Measurements from ENCODE around the gene RGS8.

Gene RGS8, protein sequence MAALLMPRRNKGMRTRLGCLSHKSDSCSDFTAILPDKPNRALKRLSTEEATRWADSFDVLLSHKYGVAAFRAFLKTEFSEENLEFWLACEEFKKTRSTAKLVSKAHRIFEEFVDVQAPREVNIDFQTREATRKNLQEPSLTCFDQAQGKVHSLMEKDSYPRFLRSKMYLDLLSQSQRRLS

GRCh38 chr1:182684116-182684828 is at the start of gene RGS8:
RGS8 (minus strand) TSS chr1:182684587; CDS start chr1:182669649, 14,938 bp downstream.
- no peak for DNase-seq (ENCODE audit: low spot score)
- no peak for FAIRE-seq

DNA sequence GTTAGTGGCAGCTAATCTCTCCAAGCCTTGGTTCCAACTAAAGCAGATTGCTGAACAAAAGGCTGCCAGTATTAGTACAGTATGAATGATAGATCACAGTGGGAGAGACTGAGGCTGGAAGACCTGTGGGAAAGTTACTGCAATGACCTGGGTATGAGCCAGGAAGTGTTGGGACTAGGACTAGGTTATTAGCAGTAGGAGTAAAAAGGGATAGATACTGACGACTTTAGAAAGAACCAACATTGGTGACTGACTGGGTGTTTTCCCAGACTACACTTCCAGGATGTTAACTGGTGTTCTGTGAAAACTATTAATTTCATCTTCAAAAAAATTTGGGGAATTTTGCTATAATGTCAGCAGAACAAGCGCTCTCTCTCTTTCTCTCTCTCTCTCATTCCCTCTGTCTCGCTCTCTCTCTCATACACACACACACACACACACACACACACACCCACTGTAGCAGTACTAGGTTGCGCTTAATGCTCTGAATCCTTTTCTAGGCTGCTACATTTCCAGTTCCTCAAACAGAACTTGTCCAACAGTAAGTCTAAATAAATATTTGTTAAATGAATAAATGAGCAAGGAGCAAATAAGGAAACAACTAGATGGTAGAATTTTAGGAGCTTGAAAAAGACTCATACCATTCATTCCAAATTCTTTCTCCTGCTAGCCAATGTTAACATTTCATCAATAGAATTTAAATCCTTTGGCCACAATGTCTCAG is 47.6 kb upstream of the RGS8 start:
- FAIRE-seq, result no peak
- DNase-seq (ENCODE audit: low spot score), result no peak

- FAIRE-seq (no peak), DNase-seq (ENCODE audit: low spot score) (no peak)
Measured at GRCh38 chr1:182726912-182727311, 42.5 kb upstream of the RGS8 start.

DNA sequence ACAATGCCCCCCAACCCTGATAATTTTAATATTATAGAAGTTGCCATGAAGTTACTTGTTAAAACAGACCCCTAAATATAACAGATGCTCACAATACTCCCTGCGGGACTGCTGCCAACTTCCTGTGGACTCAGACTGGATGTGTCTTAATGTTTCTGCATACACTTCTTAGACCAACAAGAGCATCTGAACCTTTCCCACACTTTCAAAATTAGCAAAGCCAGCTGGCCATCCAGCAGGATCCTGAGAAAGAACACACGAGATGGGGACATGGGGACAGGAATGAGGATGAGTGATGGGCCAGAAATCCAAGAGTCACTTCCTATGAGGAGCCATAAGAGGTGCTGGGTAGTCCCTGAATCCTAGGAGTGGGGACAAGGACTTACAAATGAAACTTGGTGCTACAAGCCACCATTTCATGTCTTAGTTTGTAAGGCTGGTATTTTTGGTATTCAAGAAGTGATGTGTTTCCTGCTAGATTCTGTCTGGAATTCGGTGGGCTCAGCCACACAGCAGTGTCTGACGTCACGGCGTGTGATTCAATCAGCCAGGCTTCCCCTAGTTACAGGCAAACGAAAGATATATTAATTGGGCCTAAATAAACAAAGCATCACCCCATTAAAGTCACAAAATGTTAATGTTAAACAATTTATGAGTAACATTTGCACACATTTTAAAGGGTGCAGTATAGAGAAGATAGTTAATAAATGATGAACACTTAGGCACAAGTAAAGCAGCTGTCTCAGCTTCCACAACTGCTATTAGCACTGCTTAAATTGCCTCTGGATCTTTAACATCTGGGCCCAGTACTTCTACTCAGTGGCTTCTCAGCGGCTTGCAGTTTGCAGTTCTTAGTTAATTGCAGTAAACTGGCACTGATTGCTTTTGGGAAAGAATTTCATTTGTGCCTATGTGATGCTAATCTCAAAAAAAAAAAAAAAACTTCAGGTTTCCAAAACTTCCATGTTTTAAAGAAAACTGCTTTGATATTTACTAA is 41.2 kb upstream of the RGS8 start:
- DNase-seq (ENCODE audit: low spot score), result no peak

GRCh38 chr1:182724215-182724614 is 39.8 kb upstream of the RGS8 start:
- no peak for DNase-seq (ENCODE audit: low spot score)
- FAIRE-seq, result no peak

More for the DNA sequence above, 41.2 kb upstream of the RGS8 start:
- FAIRE-seq, result no peak

DNA sequence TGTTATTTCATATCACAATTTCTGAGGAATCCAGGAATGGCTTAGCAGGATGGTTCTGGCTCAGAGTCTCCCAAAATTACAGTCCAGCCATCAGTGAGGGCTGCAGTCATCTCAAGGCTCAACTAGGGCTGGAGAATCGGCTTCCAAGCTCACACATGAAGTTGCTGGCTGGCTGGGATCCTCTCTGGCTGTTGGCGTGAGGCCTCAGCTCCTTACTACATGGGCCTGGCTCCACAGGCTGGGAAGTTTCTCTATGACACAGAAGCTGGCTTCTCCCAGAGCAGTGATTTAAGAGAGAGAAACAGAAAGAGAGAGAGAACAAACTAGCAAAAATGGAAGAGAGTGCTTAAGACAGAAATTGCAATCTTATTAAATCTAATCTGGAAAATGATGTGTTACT is 38.8 kb upstream of the RGS8 start:
- DNase-seq (ENCODE audit: low spot score) (no peak), FAIRE-seq (no peak)

GRCh38 chr1:182721525-182721924 is 37.1 kb upstream of the RGS8 start:
- no peak for FAIRE-seq
- no peak for DNase-seq (ENCODE audit: low spot score)

GRCh38 chr1:182720463-182720862 is 36.1 kb upstream of the RGS8 start:
- no peak for FAIRE-seq

GRCh38 chr1:182719553-182719952 is 35.2 kb upstream of the RGS8 start:
- DNase-seq (ENCODE audit: low spot score) (no peak), FAIRE-seq (no peak)

More at GRCh38 chr1:182720463-182720862, 36.1 kb upstream of the RGS8 start:
- DNase-seq (ENCODE audit: low spot score), result no peak

DNA sequence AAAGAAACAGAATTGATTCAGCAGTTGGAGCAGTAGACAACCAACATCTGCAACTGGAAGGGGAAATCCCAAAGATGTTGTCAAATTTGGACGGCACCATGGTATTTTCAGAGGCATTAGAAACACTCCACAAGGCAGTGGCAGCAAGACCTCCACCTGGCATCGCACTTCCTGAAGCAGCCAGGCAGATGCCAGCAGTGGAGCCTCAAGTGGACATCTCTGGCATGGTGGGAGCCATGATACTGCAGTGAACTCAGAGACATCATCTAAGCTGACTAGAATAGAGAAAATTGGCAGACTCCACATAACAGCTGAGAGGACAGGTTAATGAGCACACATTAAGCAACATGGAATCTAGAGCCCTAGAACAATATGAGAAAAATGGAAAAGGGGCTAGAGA is 33.9 kb upstream of the RGS8 start:
- DNase-seq (ENCODE audit: low spot score) (no peak), FAIRE-seq (no peak)

DNA sequence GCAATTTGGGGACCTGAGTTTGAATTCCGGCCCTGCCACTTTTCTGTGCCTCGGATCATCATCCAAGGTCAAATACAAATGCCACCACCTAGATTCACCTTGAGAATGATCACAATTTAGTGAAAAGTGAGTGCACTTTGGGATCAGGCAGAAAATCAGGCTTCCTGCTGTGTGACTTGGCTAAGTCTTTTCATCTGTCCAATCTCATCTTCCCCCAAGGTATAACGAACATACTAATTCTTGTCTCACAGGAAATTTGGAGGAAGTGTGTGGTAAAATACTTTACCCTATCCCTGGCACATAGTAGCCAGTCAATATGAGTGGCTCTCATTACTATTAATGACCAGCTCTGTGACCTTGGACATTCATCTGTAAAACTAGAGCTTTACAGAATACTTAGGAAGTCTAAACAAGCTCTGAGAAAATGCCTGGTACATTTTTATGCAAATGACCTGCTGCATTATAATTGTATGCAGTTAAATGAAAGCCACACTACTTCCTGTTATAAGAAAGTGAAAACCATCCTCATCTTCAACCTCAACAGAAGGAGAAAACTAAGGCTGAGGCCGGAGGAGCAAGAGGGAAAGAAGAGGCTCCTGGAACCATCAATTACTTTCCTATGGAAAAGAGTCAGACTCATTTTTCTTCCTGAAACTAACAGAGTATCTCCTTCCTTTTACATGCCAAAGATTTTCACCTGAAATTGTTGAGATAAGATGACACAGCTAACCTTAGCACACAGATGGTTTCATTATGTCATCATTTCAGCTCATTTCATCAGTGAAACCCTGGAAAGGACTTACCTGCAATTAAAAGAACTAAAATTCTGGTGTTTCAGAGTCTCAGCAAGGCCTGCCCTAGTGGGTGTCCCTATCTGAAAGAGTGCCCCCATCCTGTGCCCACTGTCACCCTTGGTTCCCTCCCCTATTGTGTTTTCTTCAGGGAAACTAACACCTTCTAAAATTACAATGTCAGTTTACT is 32.6 kb upstream of the RGS8 start:
- FAIRE-seq (no peak), DNase-seq (ENCODE audit: low spot score) (no peak)

GRCh38 chr1:182715531-182715930 is 31.1 kb upstream of the RGS8 start:
- no peak for FAIRE-seq

GRCh38 chr1:182714546-182714945 is 30.2 kb upstream of the RGS8 start:
- FAIRE-seq (no peak), DNase-seq (ENCODE audit: low spot score) (no peak)

More at GRCh38 chr1:182715531-182715930, 31.1 kb upstream of the RGS8 start:
- DNase-seq (ENCODE audit: low spot score), result no peak

DNA sequence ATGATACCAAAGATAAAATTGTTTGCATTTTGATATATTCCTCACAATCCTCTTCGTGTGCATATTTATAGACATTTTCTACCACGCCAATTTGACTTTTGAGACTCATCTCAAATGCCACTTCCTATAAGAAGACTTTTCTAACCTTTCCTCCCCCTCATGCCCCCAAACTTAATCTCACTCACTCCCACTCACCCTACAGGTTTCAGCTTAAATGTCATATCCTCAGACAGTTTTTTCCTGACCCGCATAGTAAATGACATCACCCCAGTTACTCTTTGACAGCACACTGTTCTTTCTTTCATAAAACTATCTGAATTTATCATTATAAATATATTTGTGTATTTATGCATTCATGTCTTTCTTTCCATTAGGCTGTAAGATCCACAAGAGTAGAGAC is 29.6 kb upstream of the RGS8 start:
- DNase-seq (ENCODE audit: low spot score), result no peak

GRCh38 chr1:182713492-182713891 is 29.1 kb upstream of the RGS8 start:
- FAIRE-seq (no peak), DNase-seq (ENCODE audit: low spot score) (no peak)

More for the DNA sequence above, 29.6 kb upstream of the RGS8 start:
- FAIRE-seq, result no peak

- DNase-seq (ENCODE audit: low spot score) (no peak), FAIRE-seq (no peak)
Measured at GRCh38 chr1:182709855-182710254, 25.5 kb upstream of the RGS8 start.

- FAIRE-seq, result no peak
- DNase-seq (ENCODE audit: low spot score), result no peak
Measured at GRCh38 chr1:182709225-182709764, 24.9 kb upstream of the RGS8 start.

- no peak for FAIRE-seq
- DNase-seq (ENCODE audit: low spot score), result no peak
Measured at GRCh38 chr1:182707122-182707521, 22.7 kb upstream of the RGS8 start.

- no peak for DNase-seq (ENCODE audit: low spot score)
Measured at GRCh38 chr1:182704677-182705076, 20.3 kb upstream of the RGS8 start.

GRCh38 chr1:182703539-182703938 is 19.2 kb upstream of the RGS8 start:
- FAIRE-seq, result no peak
- no peak for DNase-seq (ENCODE audit: low spot score)

More at GRCh38 chr1:182704677-182705076, 20.3 kb upstream of the RGS8 start:
- no peak for FAIRE-seq
